ENCODE data around the gene C4orf54.

The C4orf54 gene

DNA sequence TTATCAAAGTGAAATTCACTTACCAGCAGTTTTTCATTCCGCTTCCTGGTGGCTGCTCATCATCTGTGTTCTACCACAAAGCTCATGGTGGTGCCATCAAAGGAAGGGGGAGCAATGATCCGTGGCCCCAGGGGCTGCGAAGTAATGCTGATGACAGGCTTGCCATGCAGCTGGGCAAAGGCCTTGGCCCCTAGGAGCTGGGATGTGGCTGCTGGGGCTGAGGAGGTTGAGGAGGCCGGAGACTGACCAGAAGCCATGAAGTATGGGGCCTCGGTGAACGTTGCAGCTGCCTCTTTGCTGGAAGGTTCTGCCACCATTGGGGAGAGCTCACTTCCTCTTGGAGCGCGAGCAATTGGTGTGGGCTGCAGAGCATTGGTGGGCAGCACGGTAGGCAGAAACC, 8.4 kb downstream of the C4orf54 start:
- WGBS (ENCODE audit: extremely low coverage, insufficient coverage, insufficient read length): no CpG with 5 or more reads among the region's 9 CpGs
- Histone ChIP-seq H4K8ac (ENCODE audit: low read depth, low read length) (no peak overlapping the region), H4K12ac (ENCODE audit: low read depth, low read length) (no peak overlapping the region), H3K79me1 (ENCODE audit: low read length) (no peaks in the 10 kb centered on the region), H2AFZ (ENCODE audit: insufficient read depth, low read length, poor library complexity) (no peak overlapping the region), H3K79me2 (ENCODE audit: control insufficient read depth, insufficient read depth, low read length, poor library complexity) (no peaks in the 10 kb centered on the region), H3K18ac (ENCODE audit: low read length) (no peak overlapping the region), H3K23ac (ENCODE audit: low read length) (no peak overlapping the region), H3K27ac (ENCODE audit: low read depth, low read length) (no peak overlapping the region), H4K91ac (ENCODE audit: low read depth, low read length) (no peak overlapping the region), H2BK5ac (ENCODE audit: low read depth, low read length, poor library complexity) (no peak overlapping the region), H3K4ac (ENCODE audit: low read depth, low read length) (no peak overlapping the region), H2BK12ac (ENCODE audit: low read length) (no peak overlapping the region), H2BK120ac (ENCODE audit: insufficient read depth, low read length, poor library complexity) (no peak overlapping the region), H3K4me1 (ENCODE audit: control insufficient read depth in 1 of 2, insufficient read depth in 2 of 2, low read length in 2 of 2) (no peaks in the 10 kb centered on the region), H2AK5ac (ENCODE audit: low read length) (no peak overlapping the region), H3K4me3 (ENCODE audit: low read depth, low read length) (no peak overlapping the region), H3K27me3 (ENCODE audit: insufficient read depth, low read length) (no peaks in the 10 kb centered on the region), H3K4me2 (ENCODE audit: low read length) (no peak overlapping the region), H3K9me3 (ENCODE audit: insufficient read depth, low read depth, low read length) (no peaks in the 10 kb centered on the region), H3K36me3 (ENCODE audit: control insufficient read depth in 1 of 2, insufficient read depth in 2 of 2, low read length in 2 of 2) (no peaks in the 10 kb centered on the region), H3K9ac (ENCODE audit: low read length) (no peak overlapping the region), H3K14ac (ENCODE audit: low read length) (no peak overlapping the region)
- no peak for DNase-seq

DNA sequence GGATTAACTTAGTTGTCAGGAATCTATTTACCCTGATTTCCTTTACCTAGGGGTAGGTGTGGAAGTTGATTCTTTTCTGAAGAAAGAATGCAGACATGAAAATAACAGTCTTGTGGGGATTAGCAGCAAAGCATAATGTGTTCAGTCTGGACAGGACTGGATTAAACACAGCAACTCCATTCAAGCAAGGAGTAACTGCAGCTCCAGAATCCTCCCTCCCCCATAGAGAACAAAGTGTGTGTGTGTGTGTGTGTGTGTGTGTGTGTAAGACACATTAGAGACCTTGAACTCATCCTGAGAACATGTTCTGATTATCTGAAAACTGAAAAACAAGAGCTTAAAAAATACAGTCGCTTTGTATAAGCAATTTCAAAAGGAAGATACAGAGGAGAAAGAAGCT, 9.3 kb downstream of the C4orf54 start:
- Histone ChIP-seq H3K27me3 (ENCODE audit: insufficient read depth, low read length) (no peaks in the 10 kb centered on the region), H3K4me3 (ENCODE audit: low read depth, low read length) (no peak overlapping the region), H3K4me1 (ENCODE audit: control insufficient read depth in 1 of 2, insufficient read depth in 2 of 2, low read length in 2 of 2) (no peaks in the 10 kb centered on the region), H3K79me2 (ENCODE audit: control insufficient read depth, insufficient read depth, low read length, poor library complexity) (no peaks in the 10 kb centered on the region), H2AFZ (ENCODE audit: insufficient read depth, low read length, poor library complexity) (no peak overlapping the region), H4K8ac (ENCODE audit: low read depth, low read length) (no peak overlapping the region), H3K4me2 (ENCODE audit: low read length) (no peak overlapping the region), H3K18ac (ENCODE audit: low read length) (no peak overlapping the region), H3K9ac (ENCODE audit: low read length) (no peak overlapping the region), H2BK5ac (ENCODE audit: low read depth, low read length, poor library complexity) (no peak overlapping the region), H2BK120ac (ENCODE audit: insufficient read depth, low read length, poor library complexity) (no peak overlapping the region), H4K12ac (ENCODE audit: low read depth, low read length) (no peak overlapping the region), H4K91ac (ENCODE audit: low read depth, low read length) (no peak overlapping the region), H3K79me1 (ENCODE audit: low read length) (no peaks in the 10 kb centered on the region), H3K4ac (ENCODE audit: low read depth, low read length) (no peak overlapping the region), H2BK12ac (ENCODE audit: low read length) (no peak overlapping the region), H3K27ac (ENCODE audit: low read depth, low read length) (no peak overlapping the region), H3K36me3 (ENCODE audit: control insufficient read depth in 1 of 2, insufficient read depth in 2 of 2, low read length in 2 of 2) (no peaks in the 10 kb centered on the region), H3K23ac (ENCODE audit: low read length) (no peak overlapping the region), H3K9me3 (ENCODE audit: insufficient read depth, low read depth, low read length) (no peaks in the 10 kb centered on the region), H2AK5ac (ENCODE audit: low read length) (no peak overlapping the region), H3K14ac (ENCODE audit: low read length) (no peak overlapping the region)
- DNase-seq: no peak
- no CpG with 5 or more reads among the region's 1 CpG for WGBS (ENCODE audit: extremely low coverage, insufficient coverage, insufficient read length)

GRCh38 chr4:99647071-99647470, 10.6 kb downstream of the C4orf54 start:
- H3K9me3 ChIP-seq (ENCODE audit: insufficient read depth, low read depth, low read length): no peaks in the 10 kb centered on the region
- no peak overlapping the region for H3K18ac ChIP-seq (ENCODE audit: low read length)
- H4K12ac ChIP-seq (ENCODE audit: low read depth, low read length): no peak overlapping the region
- H2BK5ac ChIP-seq (ENCODE audit: low read depth, low read length, poor library complexity): no peak overlapping the region
- no peaks in the 10 kb centered on the region for H3K36me3 ChIP-seq (ENCODE audit: control insufficient read depth in 1 of 2, insufficient read depth in 2 of 2, low read length in 2 of 2)
- H3K4ac ChIP-seq (ENCODE audit: low read depth, low read length): no peak overlapping the region
- H4K8ac ChIP-seq (ENCODE audit: low read depth, low read length): no peak overlapping the region
- H2AFZ ChIP-seq (ENCODE audit: insufficient read depth, low read length, poor library complexity): no peak overlapping the region
- H2AK5ac ChIP-seq (ENCODE audit: low read length): no peak overlapping the region
- H3K4me1 ChIP-seq (ENCODE audit: control insufficient read depth in 1 of 2, insufficient read depth in 2 of 2, low read length in 2 of 2): no peaks in the 10 kb centered on the region
- H3K27me3 ChIP-seq (ENCODE audit: insufficient read depth, low read length): no peaks in the 10 kb centered on the region
- H3K4me2 ChIP-seq (ENCODE audit: low read length): no peak overlapping the region
- no peak overlapping the region for H3K4me3 ChIP-seq (ENCODE audit: low read depth, low read length)
- no peak overlapping the region for H3K27ac ChIP-seq (ENCODE audit: low read depth, low read length)
- no peak for DNase-seq
- H3K23ac ChIP-seq (ENCODE audit: low read length): no peak overlapping the region
- WGBS (ENCODE audit: extremely low coverage, insufficient coverage, insufficient read length): no CpG with 5 or more reads among the region's 4 CpGs
- H3K14ac ChIP-seq (ENCODE audit: low read length): no peak overlapping the region
- H3K9ac ChIP-seq (ENCODE audit: low read length): no peak overlapping the region
- H2BK12ac ChIP-seq (ENCODE audit: low read length): no peak overlapping the region
- H3K79me1 ChIP-seq (ENCODE audit: low read length): no peaks in the 10 kb centered on the region
- no peak overlapping the region for H4K91ac ChIP-seq (ENCODE audit: low read depth, low read length)
- no peaks in the 10 kb centered on the region for H3K79me2 ChIP-seq (ENCODE audit: control insufficient read depth, insufficient read depth, low read length, poor library complexity)
- H2BK120ac ChIP-seq (ENCODE audit: insufficient read depth, low read length, poor library complexity): no peak overlapping the region

DNA sequence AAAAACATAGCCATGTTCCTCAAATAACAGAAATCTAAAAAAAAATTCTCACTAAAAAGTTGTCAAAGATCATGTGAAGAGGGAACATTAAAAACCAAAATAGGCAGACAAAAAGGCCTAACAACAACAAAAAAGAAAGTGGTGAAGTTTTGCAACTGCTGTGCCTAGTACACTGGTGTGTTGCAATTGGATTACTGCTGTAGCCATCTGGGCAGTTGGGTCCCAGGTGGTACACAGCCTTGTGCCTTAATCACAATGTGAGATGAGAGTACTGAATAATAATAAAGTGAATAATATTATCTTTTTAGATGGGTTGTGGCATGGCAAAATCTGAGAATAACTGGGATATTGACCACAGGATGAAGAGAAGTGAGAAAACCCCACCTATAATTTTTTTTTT, 12.0 kb downstream of the C4orf54 start:
- H3K4ac ChIP-seq (ENCODE audit: low read depth, low read length): no peak overlapping the region
- H3K27me3 ChIP-seq (ENCODE audit: insufficient read depth, low read length): no peaks in the 10 kb centered on the region
- H3K18ac ChIP-seq (ENCODE audit: low read length): no peak overlapping the region
- H3K79me2 ChIP-seq (ENCODE audit: control insufficient read depth, insufficient read depth, low read length, poor library complexity): no peaks in the 10 kb centered on the region
- no peaks in the 10 kb centered on the region for H3K36me3 ChIP-seq (ENCODE audit: control insufficient read depth in 1 of 2, insufficient read depth in 2 of 2, low read length in 2 of 2)
- no peaks in the 10 kb centered on the region for H3K79me1 ChIP-seq (ENCODE audit: low read length)
- H3K23ac ChIP-seq (ENCODE audit: low read length): no peak overlapping the region
- H3K9me3 ChIP-seq (ENCODE audit: insufficient read depth, low read depth, low read length): no peaks in the 10 kb centered on the region
- no peak overlapping the region for H2BK12ac ChIP-seq (ENCODE audit: low read length)
- no peak overlapping the region for H3K9ac ChIP-seq (ENCODE audit: low read length)
- H3K27ac ChIP-seq (ENCODE audit: low read depth, low read length): no peak overlapping the region
- no peak overlapping the region for H3K4me2 ChIP-seq (ENCODE audit: low read length)
- H2BK120ac ChIP-seq (ENCODE audit: insufficient read depth, low read length, poor library complexity): no peak overlapping the region
- H2AFZ ChIP-seq (ENCODE audit: insufficient read depth, low read length, poor library complexity): no peak overlapping the region
- H4K12ac ChIP-seq (ENCODE audit: low read depth, low read length): no peak overlapping the region
- no peak overlapping the region for H3K14ac ChIP-seq (ENCODE audit: low read length)
- no peak overlapping the region for H4K8ac ChIP-seq (ENCODE audit: low read depth, low read length)
- H2BK5ac ChIP-seq (ENCODE audit: low read depth, low read length, poor library complexity): no peak overlapping the region
- no peak overlapping the region for H4K91ac ChIP-seq (ENCODE audit: low read depth, low read length)
- H2AK5ac ChIP-seq (ENCODE audit: low read length): no peak overlapping the region
- H3K4me1 ChIP-seq (ENCODE audit: control insufficient read depth in 1 of 2, insufficient read depth in 2 of 2, low read length in 2 of 2): no peaks in the 10 kb centered on the region
- no peak for DNase-seq
- H3K4me3 ChIP-seq (ENCODE audit: low read depth, low read length): no peak overlapping the region

DNA sequence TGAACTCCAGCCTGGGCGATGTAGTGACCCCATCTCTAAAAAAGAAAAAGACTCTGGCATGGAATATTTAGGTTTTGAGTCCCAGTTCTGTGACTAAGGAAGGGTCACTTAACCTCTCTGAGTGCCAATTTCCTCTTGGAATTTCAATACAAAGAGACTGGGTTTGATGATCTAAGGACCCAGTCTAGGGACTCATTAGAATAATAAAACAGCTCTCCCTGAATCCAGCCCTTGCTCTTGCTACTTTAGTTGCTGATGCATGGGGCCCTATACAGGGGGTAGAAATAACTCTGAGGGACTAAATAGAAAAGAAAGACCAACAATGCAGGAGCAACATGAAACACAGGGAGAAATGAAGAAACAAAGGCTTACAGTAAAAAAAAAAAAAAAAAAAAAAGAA, 12.6 kb downstream of the C4orf54 start:
- Histone ChIP-seq H3K4ac (ENCODE audit: low read depth, low read length) (no peak overlapping the region), H3K27me3 (ENCODE audit: insufficient read depth, low read length) (no peaks in the 10 kb centered on the region), H3K14ac (ENCODE audit: low read length) (no peak overlapping the region), H2AFZ (ENCODE audit: insufficient read depth, low read length, poor library complexity) (no peak overlapping the region), H3K9me3 (ENCODE audit: insufficient read depth, low read depth, low read length) (no peaks in the 10 kb centered on the region), H3K4me2 (ENCODE audit: low read length) (no peak overlapping the region), H2AK5ac (ENCODE audit: low read length) (no peak overlapping the region), H4K8ac (ENCODE audit: low read depth, low read length) (no peak overlapping the region), H4K12ac (ENCODE audit: low read depth, low read length) (no peak overlapping the region), H3K23ac (ENCODE audit: low read length) (no peak overlapping the region), H3K4me1 (ENCODE audit: control insufficient read depth in 1 of 2, insufficient read depth in 2 of 2, low read length in 2 of 2) (no peaks in the 10 kb centered on the region), H3K79me2 (ENCODE audit: control insufficient read depth, insufficient read depth, low read length, poor library complexity) (no peaks in the 10 kb centered on the region), H4K91ac (ENCODE audit: low read depth, low read length) (no peak overlapping the region), H3K4me3 (ENCODE audit: low read depth, low read length) (no peak overlapping the region), H3K27ac (ENCODE audit: low read depth, low read length) (no peak overlapping the region), H3K18ac (ENCODE audit: low read length) (no peak overlapping the region), H2BK120ac (ENCODE audit: insufficient read depth, low read length, poor library complexity) (no peak overlapping the region), H2BK12ac (ENCODE audit: low read length) (no peak overlapping the region), H3K79me1 (ENCODE audit: low read length) (no peaks in the 10 kb centered on the region), H3K9ac (ENCODE audit: low read length) (no peak overlapping the region), H3K36me3 (ENCODE audit: control insufficient read depth in 1 of 2, insufficient read depth in 2 of 2, low read length in 2 of 2) (no peaks in the 10 kb centered on the region), H2BK5ac (ENCODE audit: low read depth, low read length, poor library complexity) (no peak overlapping the region)
- DNase-seq: no peak
- no CpG with 5 or more reads among the region's 1 CpG for WGBS (ENCODE audit: extremely low coverage, insufficient coverage, insufficient read length)
